Measurements from ENCODE around the gene SLC5A11.
"Not testable (repeated sequence)": the region's sequence is repeated elsewhere in the genome, so short reads cannot be mapped to it uniquely, and the experiment has no call there.

The SLC5A11 gene

DNA sequence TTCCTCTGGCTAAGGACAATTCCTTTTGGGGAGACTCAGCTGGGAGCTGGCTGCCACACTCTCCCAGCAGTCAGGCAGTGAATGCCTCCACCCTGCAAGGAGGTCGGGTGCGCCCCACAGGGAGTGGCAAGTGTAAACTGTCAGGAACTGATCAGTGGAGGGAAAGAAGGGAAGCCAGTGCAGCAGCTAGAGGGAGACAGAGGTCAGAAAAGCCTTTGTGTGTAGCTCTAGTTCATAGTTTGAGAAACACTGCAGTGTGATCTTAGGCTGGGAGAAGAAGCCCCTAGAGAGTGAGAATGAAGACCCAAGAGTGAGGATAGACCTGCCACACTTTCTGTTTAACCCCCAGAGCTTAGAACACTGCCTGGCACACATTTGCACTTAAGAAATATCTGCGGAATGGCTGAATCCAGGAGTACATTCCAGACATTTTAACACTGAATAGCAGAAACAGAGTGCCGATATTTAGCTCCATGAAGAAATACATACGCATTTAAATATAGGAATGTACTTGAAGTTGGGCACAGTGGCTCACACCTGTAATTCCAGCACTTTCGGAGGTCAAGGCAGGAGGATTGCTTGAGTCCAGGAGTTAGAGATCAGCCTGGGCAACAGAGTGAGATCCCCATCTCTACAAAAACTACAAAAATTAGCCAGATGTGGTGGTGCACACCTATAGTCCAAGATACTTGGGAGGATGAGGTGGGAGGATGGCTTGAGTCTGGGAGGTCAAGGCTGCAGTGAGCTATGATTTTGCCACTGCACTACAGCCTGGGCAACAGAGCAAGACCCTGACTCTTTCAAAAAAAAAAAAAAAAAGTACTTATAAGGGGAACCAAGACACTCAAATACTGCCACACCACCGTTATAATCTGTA is 11.1 kb upstream of the SLC5A11 start:
- DNase-seq (ENCODE audit: low spot score), result peak; percentile 73

DNA sequence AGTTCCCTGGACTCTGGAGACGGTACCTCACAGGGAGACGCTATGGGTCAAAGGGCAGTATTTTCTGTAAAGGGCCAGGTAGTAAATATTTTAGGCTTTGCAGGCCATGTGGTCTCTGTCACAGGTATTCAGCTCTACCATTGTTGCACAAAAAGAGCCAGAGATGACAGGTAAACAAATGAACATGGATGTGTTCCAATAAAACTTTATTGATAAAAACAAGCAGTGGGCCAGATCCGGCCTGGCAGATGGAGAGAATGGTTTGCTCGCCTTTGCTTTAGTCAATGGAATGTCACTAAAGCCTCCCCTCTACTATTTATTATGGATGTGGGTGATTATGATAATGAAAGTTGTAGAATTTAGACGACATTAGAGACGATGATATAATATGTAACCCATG is 8.9 kb upstream of the SLC5A11 start:
- DNase-seq (ENCODE audit: low spot score), result no peak

DNA sequence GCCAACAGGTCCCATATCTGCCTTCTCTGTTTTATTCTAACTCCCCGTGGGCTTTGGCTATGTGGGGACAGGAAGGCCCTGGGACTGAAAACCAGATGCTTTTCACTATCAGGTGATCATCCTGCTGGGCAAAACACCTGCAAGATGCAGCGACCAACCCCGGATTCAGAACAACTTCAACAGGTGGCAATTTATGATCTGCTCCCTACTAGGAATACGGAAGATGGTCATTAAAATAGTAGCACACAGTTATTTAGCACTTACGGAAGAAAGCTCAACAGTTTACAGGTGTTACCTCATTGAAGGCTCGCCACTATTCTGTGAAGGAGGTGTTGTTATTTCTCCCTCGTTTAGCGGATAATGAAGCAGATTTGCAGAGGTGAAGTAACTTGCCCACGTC is 7.8 kb upstream of the SLC5A11 start:
- DNase-seq (ENCODE audit: low spot score), result no peak

DNA sequence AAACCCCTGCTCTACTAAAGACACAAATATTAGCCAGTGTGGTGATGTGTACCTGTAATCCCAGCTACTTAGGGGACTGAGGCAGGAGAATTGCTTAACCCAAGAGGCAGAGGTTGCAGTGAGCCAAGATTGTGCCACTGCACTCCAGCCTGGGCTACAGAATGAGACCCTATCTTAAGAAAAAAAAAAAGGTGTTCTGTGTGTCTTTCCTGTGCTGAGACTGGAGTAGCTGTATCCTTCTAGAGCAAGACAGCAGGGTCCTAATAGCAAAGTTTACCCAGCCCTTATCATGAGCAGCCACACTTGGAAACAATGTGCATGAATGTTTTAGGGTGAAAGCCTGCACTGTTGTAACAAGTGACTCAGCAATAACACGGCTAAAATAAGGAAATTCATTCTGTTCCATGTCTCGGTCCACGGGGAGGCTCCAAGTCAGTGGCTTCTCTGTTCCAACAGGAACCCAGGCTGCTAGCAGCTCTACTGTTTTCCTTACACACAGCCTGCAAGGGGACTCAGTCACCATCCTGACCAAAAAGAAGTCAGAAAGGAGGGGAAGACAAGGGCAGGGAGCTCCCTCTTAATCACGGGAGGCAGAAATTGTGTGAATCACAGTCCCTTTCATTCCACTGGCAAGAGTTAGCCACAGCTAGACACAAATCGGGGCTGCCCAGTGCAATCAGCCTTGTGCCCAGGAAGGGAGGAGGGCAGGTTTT is 7.1 kb upstream of the SLC5A11 start:
- peak; percentile 77 for DNase-seq (ENCODE audit: low spot score)

DNA sequence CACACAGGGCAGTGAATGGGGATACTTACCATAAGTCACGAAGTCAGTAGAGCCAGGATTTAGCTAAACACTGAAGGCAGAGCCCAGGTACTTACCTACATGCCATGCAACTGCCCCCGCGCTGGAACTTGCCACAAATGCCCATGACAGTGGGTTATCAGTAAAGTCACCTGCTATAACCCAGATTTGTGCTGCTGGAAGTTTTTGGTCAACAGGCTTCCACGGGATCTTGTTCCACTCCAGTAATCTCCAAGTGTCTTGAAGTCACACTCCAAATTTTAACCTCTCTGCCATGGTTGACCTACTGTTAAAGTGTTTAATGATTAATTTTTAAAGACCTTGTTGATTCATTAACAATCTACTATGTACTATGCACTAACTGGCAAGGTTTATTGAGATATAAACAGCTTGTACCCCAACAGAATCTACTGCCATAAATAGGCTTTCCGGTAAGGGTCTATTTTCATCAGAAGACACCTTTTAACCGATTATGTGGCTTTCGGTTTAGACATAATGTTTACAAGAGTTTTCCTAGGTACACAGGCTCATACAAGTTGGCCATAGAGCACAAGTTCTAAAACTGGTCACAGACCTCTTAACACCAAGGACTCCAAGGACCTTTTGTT is 6.3 kb upstream of the SLC5A11 start:
- no peak for DNase-seq (ENCODE audit: low spot score)

DNA sequence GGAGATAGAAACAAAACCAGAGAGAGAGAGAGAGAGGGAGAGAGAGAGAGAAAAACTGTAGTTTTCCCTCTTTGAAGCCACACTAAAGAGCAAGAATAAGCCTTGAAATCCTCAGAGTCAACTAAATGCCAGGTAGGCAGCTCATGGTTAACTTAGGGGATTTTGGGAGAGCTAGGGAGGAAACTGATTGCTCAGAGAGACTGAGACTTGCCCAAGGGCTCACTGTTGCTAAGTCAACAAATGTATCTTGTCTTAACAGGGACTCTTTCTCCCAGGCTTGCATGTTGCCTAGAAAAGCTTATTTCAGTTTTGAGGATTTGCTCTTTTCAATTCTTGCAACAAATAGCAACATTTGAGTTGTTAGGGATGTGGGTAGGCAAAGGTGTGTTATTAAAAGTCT is 4.5 kb upstream of the SLC5A11 start:
- DNase-seq (ENCODE audit: low spot score), result no peak

DNA sequence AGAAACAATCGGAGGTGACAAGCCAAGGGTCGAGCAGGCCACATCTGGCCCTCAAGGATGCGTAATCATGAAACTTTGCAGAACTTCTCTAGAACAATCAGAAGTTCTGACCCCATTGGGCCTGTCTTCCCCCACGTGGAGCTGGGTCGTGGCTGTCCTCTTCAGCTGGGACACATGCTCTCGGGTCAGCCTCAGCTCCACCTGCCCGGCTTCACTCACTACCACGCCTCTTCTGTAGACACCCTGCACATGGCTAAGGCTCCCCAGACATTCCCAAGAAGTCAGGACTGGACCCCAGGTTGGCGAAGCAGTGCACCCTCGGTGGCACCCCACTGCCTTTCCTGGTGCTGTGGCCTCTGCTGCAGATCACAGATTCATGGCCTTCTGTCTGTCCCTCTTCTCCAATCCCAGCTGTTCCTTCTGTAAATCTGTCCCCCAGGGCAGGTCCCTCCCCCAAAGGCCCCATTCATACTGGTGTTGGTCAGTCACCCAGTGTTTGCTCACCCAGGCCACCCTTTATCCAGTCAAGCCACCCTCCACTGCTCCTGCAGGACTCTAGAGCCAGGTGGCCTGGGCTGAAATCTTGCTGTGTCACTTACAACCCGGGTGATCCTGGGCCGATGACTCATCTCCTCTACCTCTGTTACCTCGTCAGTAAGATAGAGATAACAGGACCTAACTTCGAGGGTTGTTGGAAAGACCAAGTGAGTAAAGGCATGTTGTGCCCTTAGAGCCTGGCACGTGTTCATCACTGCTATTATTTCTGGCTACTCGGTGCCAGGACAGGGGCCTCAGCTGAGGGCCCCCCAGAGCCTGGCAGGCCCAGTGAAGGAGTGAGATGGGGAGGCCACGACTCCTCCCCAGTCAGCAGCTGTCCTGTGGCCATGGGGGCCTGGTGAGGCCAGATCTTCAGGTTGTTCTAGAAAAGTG is 1.4 kb upstream of the SLC5A11 start:
- DNase-seq (ENCODE audit: low spot score), result no peak

DNA sequence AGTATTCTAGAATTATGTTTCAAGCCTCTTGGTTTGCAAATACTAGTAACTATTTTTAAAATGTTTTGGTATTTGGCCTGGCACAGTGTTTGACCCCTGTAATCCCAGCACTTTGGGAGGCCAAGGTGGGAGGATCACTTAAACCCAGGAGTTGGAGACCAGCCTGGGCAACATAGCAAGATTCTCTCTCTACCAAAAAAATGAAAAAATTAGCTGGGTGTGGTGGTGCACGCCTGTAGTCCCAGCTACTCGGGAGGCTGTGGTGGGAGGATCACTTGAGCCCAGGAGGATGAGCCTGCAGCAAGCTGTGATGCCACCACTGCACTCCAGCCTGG is 765 bp upstream of the SLC5A11 start:
- not testable (repeated sequence) for DNase-seq (ENCODE audit: low spot score)

DNA sequence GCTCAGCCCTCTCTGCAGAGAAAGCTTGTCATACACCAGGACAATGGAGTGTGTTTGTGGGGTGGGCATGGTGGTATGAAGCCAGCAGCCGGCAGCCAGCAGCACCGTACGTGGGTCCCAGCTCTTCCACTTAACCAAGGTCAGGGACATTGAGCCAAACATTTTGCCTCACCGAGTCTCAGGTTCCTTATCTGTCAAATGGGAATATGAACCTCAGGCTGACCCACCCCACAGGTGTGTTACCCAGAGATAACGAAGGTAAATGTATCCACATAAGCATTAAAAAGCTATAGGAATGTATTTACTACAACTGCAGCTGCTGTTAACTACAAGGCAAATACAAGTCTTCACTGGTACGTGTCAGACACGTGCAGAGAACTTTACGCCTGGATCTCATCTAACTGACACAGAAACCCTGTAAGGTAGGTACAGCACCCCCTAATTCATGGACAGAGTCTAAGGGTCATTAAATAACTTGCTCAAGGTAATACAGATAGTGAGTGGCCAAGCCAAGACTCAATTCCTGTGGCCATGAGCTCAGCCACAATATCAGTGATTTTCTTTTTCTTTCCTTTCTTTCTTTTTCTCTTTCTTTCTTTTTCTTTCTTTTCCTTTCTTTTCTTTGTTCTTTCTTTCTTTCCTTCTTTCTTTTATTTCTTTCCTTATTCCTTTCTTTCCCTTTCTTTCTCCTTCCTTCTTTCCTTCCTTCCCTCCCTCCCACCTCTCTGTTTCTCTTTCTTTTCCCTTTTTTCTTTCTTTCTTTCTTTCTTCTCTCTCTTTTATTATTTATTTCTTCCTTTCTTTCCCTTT is 990 bp downstream of the SLC5A11 start:
- DNase-seq (ENCODE audit: low spot score), result no peak

DNA sequence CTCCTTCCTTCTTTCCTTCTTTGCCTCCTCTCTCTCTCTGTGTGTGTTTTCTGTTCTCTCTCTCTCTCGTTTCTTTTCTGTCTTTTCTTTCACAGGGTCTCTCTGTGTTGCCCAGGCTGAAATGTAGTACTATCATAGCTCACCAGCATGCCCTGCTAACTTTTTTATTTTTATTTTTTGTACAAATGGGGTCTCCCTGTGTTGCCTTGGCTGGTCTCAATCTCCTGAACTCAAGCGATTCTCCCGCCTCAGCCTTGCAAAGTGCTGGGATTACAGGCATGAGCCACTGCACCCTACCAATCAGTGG is 1.5 kb downstream of the SLC5A11 start:
- no peak for DNase-seq (ENCODE audit: low spot score)

DNA sequence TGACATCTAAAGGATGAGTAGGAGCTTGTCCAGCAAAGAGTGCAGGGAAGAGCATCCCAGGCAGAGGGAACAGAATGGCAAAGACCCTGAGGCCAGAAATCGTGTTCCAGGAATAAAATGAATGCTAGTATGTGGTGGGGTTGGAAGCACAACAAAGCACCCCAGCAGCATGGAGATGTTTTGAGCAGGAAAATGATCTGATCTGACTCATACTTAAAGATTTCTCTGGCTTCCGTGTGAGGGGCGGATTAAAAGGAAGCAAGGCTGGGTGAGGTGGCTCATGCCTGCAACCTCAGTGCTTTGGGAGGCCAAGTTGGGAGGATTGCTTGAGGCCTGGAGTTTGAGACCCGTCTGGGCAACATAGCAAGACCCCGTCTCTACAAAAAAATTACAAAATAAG is 2.3 kb downstream of the SLC5A11 start:
- peak; percentile 48 for DNase-seq (ENCODE audit: low spot score)

DNA sequence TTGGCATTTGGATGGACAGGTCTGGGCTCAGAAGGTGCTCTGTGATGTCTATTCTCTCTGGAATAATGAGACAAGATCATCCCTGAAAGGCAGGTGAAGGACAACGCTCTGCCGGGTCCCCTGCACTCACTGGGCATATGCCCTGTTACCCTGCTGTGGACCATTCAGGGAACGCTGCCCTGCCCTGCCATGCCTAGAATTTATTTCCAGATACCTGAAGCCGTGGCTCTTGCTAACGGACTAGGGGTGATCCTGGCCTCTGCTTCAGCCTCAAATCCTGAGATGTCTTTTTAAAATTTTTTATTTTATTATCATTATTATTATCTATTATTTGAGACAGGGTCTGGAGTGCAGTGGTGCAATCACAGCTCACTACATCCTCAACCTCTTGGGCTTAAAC is 3.9 kb downstream of the SLC5A11 start:
- DNase-seq (ENCODE audit: low spot score), result no peak

DNA sequence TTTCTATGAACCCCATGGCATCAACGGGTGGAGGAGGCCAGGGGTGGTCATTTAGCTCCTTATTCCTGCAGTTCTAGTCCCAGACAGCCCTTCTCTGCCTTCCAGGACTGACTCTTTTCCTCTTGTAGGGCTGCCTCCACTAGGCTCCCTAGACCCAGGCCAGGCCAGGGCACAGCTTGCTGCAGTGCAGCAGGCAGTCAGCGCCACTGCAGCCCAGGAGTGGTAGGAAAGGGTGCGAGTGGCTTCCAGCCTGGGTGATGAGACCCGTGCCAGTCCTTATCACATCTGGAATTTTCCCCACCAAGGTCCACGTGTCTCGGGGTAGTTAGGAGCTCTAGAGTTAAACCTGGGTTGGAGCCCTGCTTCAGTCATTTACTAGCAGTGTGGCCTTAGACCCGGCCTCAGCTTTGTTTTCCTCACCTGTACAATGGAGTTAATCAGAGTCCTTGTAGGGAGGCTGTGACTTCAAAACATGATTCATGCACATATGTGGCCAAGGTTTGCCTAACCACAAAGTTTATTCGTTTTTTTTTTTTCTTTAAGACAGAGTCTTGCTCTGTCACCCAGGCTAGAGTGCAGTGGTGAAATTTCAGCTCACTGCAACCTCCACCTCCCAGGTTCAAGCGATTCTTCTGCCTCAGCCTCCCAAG is 4.7 kb downstream of the SLC5A11 start:
- no peak for DNase-seq (ENCODE audit: low spot score)

DNA sequence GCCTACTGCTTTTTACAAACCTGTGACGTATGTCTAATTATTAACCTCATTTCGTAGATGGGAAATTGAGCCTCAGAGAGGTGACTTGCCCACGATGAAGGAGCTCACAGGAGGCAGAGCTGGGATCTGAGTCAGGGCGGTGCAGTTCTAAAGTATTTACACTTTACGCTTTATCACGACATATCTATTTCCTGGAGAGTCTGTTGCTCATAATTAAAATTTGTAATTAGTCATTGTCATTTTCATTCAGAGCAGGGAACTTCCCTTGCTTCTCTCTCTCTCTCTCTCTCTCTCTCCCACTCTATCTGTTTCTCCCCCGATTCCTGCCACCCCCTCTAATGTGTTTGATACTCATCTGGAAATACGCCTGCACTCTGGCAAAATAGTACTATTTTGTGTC is 5.9 kb downstream of the SLC5A11 start:
- DNase-seq (ENCODE audit: low spot score), result no peak

DNA sequence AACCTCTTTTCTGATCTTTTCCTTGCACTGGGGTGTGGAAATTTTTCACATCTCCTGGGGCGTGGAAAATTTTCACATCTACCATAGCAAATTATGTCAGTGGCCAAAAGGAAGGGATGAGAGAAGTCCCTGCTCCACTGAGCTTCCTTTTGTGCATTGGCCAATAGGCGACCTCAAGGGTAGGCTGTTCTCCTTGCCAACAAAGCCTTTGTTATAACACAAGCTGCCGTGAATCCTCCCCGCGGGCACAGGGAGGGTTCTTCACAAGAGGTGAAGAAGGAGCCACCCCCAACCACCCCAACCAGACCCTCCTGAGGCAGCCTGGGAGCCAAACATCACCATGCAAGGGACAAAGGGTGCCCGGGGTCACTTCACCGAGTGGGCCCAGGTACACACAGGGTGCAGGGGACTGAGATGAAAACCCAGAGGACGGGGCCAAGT is 6.5 kb downstream of the SLC5A11 start:
- no peak for DNase-seq (ENCODE audit: low spot score)

DNA sequence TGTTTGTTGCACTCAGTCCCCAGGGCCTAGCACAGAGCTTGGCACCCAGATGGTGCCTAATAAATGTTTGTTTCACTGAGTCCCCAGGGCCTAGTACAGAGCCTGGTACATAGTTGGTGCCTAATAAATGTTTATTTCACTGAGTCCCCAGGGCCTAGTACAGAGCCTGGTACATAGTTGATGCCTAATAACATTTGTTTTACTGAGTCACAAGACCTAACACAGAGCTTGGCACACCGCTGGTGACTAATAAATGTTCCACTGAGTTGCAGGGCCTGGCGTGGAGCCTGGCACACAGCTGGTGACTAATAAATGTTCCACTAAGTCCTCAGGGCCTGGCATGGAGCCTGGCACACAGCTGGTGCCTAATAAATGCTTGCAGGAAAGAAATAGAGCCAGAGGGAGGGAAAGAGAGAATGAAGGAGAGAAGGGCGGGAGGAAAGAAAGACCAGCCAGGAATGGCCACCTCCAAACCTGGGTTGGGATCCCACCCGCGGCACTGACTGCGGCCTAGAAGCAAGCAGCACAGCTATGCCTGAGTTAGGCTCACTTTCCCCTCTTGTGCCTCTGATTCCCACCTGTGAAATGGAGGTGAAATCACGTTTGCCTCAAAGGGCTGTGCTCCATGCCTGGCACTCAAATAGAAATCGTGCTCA is 7.5 kb downstream of the SLC5A11 start:
- DNase-seq (ENCODE audit: low spot score), result no peak

DNA sequence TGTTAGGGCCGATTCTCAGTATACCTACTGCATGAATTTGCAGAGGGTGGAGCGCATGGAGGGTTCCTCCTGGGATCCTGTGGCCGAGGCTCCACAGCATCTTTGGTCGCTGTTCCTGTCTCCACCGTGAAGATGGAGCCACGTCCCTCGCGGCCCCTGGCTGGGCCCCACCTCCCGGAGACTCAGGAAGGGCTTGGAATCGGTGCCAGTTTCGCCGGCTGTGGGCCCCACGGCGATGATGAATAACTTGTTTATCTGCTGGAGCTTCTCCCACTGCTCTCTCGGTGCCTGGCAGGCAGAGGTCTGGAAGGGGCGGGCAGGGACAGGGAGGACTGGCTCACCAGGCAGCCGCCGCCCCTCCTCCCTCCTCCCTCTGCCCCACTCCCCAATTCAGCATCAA is 8.1 kb downstream of the SLC5A11 start:
- DNase-seq (ENCODE audit: low spot score), result peak; percentile 51

DNA sequence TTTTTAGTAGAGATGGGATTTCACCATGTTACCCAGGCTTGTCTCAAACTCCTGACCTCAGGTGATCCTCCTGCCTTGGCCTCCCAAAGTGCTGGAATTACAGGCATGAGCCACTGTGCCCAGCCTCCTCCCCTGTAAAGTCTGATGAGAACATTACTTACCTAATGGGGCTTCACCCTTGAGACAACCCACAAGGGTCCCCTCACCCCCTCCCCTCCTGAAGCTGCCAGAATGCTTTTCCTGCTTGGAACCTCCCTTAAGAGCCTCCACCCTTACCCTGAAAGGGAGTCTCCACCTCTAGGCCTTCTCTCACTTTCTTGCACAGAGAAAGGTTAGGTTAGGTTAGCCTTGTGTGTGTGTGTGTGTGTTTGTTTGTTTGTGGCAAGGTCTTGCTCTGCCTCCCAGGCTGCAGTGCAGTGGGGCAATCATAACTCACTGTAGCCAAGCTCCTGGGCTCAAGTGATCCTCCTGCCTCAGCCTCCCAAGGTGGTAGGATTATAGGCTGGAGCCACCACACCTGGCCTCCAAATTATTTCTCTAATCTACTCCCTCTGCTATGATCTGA is 8.9 kb downstream of the SLC5A11 start:
- DNase-seq (ENCODE audit: low spot score), result no peak

DNA sequence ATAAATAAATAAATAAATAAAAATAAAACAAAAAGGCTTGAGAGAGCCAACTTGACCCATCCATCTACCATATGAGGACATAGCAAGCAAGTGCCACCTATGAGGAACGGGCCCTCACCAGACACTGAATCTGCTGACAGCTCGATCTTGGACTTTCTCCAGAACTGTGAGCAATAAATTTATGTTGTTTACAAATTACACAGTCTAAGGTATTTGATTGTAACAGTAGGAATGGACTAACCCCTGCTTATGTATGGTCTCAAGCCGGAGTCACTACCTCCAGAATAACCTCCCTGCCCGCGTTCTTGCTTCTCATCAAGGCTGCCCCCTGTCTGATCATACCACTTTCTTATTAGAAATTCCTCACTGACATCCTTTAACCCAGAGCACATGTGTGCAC is 9.9 kb downstream of the SLC5A11 start:
- DNase-seq (ENCODE audit: low spot score), result no peak

DNA sequence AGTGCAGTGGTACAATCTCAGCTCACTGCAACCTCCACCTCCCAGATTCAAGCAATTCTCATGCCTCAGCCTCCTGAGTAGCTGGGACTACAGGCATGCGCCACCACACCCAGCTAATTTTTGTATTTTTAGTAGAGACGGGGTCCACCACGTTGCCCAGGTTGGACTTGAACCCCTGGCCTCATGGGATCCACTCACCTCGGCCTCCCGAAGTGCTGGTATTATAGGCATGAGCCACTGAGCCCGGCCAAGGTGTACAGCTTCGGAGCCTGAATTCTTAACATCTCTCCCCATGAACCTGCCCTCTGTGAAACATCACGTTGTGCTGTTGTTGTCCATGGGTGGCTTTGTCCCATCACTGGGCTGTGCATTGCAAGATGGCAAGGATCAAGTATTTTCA is 11.1 kb downstream of the SLC5A11 start:
- not testable (repeated sequence) for DNase-seq (ENCODE audit: low spot score)
